Measurements from ENCODE around the gene PFKM.
"Not testable (repeated sequence)": the region's sequence is repeated elsewhere in the genome, so short reads cannot be mapped to it uniquely, and the experiment has no call there.

PFKM gene

GRCh38 chr12:48111312-48111693, 7.9 kb upstream of the PFKM start:
- not testable (repeated sequence) for DNase-seq (ENCODE audit: low read depth, low spot score)

- DNase-seq (ENCODE audit: low read depth, low spot score), result no peak
These were observed 3.2 kb upstream of the PFKM start for GRCh38 chr12:48115957-48116356.

- no peak for DNase-seq (ENCODE audit: low read depth, low spot score)
These were observed 786 bp upstream of the PFKM start for GRCh38 chr12:48118284-48118871.

- no peak for DNase-seq (ENCODE audit: low read depth, low spot score)
These were observed 651 bp downstream of the PFKM start for GRCh38 chr12:48119834-48120195.

- no peak for DNase-seq (ENCODE audit: low read depth, low spot score)
These were observed 2.4 kb downstream of the PFKM start for GRCh38 chr12:48121522-48121921.

GRCh38 chr12:48122065-48122834, 3.1 kb downstream of the PFKM start:
- no peak for DNase-seq (ENCODE audit: low read depth, low spot score)

GRCh38 chr12:48123169-48123568, 4.0 kb downstream of the PFKM start:
- DNase-seq (ENCODE audit: low read depth, low spot score), result no peak

- not testable (repeated sequence) for DNase-seq (ENCODE audit: low read depth, low spot score)
These were observed 6.4 kb downstream of the PFKM start for GRCh38 chr12:48125542-48125941.

GRCh38 chr12:48125985-48126384, 6.8 kb downstream of the PFKM start:
- no peak for DNase-seq (ENCODE audit: low read depth, low spot score)

- no peak for DNase-seq (ENCODE audit: low read depth, low spot score)
These were observed 7.9 kb downstream of the PFKM start for GRCh38 chr12:48126953-48127630.

GRCh38 chr12:48128800-48129199, 9.6 kb downstream of the PFKM start:
- no peak for DNase-seq (ENCODE audit: low read depth, low spot score)

- no peak for DNase-seq (ENCODE audit: low read depth, low spot score)
These were observed 10.2 kb downstream of the PFKM start for GRCh38 chr12:48129376-48129775.

GRCh38 chr12:48131517-48131916, 12.4 kb downstream of the PFKM start:
- DNase-seq (ENCODE audit: low read depth, low spot score), result no peak

GRCh38 chr12:48132826-48133225, 13.7 kb downstream of the PFKM start:
- DNase-seq (ENCODE audit: low read depth, low spot score), result no peak

GRCh38 chr12:48135027-48135426, 15.9 kb downstream of the PFKM start:
- no peak for DNase-seq (ENCODE audit: low read depth, low spot score)

GRCh38 chr12:48142818-48143674, 23.9 kb downstream of the PFKM start:
- no peak for DNase-seq (ENCODE audit: low read depth, low spot score)

- no peak for DNase-seq (ENCODE audit: low read depth, low spot score)
These were observed 24.7 kb downstream of the PFKM start for GRCh38 chr12:48143898-48144297.

- no peak for DNase-seq (ENCODE audit: low read depth, low spot score)
These were observed 26.8 kb downstream of the PFKM start for GRCh38 chr12:48145981-48146380.

GRCh38 chr12:48151103-48151771, 32.1 kb downstream of the PFKM start:
- DNase-seq (ENCODE audit: low read depth, low spot score), result no peak

- not testable (repeated sequence) for DNase-seq (ENCODE audit: low read depth, low spot score)
These were observed 36.6 kb downstream of the PFKM start for GRCh38 chr12:48155786-48156185.

GRCh38 chr12:48156652-48157017, 37.5 kb downstream of the PFKM start:
- DNase-seq (ENCODE audit: low read depth, low spot score), result no peak

Data from brain pericyte (primary cell).